Upper lobe of right lung (tissue), 1 donor: ENCODE results near the gene NUAK2. TPM values are rescaled to one million over a fixed set of nuclear protein-coding genes. Genes with fewer than 3 reads are reported as not detected.

Experiments used
- ATAC-seq: fragments of 200-7000 bp; cut with Tn5 transposase; one replicate; pipeline ENCODE4 v1.9.1; 2020; ENCODE audit warnings: mild to moderate bottlenecking, moderate library complexity
- DNase-seq: peaks from one replicate; pipeline ENCODE4 v3.0.0-alpha.2; 2020
- H3K27ac ChIP-seq: fragments of 200-600 bp; one replicate; pipeline ENCODE4 v1.8.0; 2022
- H3K27me3 ChIP-seq: fragments of 200-600 bp; one replicate; pipeline ENCODE4 v1.8.0; 2022; ENCODE audit warnings: mild to moderate bottlenecking
- H3K36me3 ChIP-seq: fragments of 200-600 bp; one replicate; pipeline ENCODE4 v1.8.0; 2022
- H3K4me1 ChIP-seq: fragments of 200-600 bp; one replicate; pipeline ENCODE4 v1.8.0; 2022
- H3K4me3 ChIP-seq: fragments of 200-600 bp; one replicate; pipeline ENCODE4 v1.8.0; 2022; ENCODE audit warnings: mild to moderate bottlenecking
- H3K9me3 ChIP-seq: fragments of 200-600 bp; one replicate; pipeline ENCODE4 v1.8.0; 2022
- intact Hi-C: fragments of 100-400 bp; cut with DNase I; formaldehyde crosslinking; loops from one replicate; pipeline ENCODE4 v1.11.0; 2022
- total RNA-seq: library from RNA; stranded (reverse); fragmentation: NEBNext Ultra II Directional; extraction: Animal tissue kit (Norgen Biotek cat#: 25700); gene quantifications from one replicate; pipeline ENCODE4 v1.2.1, GENCODE V29; 2021
- TF ChIP-seq, protein P1 (sequence below): fragments of 200-600 bp; IDR thresholded peaks from one replicate; pipeline ENCODE4 v1.8.0; 2022; ENCODE audit warnings: antibody characterized with exemption
- donor health status: DM: no; HTN: yes; CAD: no; lungs with severe emphysema.

Gene NUAK2
- total RNA-seq, 1 donor from 2014 or later, result 8.8 TPM

DNA sequence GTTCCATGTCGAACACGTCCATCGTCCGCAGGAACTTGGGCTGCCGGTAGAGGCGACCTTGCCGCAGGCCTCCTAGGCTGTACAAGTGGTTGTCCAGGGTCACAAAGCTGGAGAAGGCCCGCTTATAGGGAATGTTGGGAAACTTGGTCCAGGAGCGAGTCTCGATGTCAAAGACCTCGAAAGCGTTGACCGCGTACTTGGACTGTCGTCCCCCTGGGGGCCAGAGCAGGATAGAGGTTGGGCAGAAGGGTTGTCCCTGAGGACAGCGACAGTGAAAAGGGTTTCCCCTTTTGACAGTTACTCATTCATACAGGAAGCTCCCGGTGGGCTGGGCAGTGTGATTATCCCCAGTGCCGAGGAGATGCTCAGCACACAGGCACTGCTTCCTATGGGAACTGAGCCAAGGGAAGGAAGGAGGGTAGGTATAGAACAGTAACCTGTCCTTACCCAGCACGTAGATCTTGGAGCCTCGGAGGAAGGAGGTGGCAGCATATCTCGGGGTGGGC is 17.7 kb upstream of the NUAK2 start:
- H3K9me3 ChIP-seq, result no peaks in the 10 kb centered on the region
- no peak overlapping the region for H3K27ac ChIP-seq
- TF ChIP-seq, protein P1, sequence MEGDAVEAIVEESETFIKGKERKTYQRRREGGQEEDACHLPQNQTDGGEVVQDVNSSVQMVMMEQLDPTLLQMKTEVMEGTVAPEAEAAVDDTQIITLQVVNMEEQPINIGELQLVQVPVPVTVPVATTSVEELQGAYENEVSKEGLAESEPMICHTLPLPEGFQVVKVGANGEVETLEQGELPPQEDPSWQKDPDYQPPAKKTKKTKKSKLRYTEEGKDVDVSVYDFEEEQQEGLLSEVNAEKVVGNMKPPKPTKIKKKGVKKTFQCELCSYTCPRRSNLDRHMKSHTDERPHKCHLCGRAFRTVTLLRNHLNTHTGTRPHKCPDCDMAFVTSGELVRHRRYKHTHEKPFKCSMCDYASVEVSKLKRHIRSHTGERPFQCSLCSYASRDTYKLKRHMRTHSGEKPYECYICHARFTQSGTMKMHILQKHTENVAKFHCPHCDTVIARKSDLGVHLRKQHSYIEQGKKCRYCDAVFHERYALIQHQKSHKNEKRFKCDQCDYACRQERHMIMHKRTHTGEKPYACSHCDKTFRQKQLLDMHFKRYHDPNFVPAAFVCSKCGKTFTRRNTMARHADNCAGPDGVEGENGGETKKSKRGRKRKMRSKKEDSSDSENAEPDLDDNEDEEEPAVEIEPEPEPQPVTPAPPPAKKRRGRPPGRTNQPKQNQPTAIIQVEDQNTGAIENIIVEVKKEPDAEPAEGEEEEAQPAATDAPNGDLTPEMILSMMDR, result no peak
- no peaks in the 10 kb centered on the region for H3K36me3 ChIP-seq
- ATAC-seq (no peak), DNase-seq (no peak)
- peaks cover 9% of the 10 kb centered on the region for H3K4me1 ChIP-seq
- intact Hi-C loops, result no loop called here
- H3K4me3 ChIP-seq, result no peak overlapping the region
- H3K27me3 ChIP-seq, result peaks cover 16% of the 10 kb centered on the region

DNA sequence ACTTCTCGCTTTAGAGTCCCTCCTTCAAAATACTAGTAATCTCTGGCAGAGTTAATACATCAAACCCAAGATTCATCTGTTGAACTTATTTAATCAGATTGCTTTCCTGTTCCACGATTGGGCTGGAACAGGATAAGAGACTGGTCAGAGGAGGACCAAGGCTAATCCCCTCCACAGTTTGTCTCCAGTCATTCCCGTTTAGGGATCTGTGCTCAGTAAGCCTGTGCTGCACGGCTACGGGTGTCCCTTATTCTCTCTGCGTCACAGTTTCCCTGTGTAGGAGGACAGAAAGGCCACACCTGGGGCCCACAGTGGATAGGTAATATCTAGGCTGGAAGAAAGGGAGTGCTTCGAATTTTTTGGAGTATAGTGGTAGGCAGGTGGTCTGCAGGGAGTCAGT is 16.5 kb upstream of the NUAK2 start:
- no peaks in the 10 kb centered on the region for H3K9me3 ChIP-seq
- H3K27me3 ChIP-seq, result peaks cover 4% of the 10 kb centered on the region
- DNase-seq (no peak), ATAC-seq (no peak)
- H3K4me3 ChIP-seq, result no peak overlapping the region
- H3K36me3 ChIP-seq, result no peaks in the 10 kb centered on the region
- no peaks in the 10 kb centered on the region for H3K4me1 ChIP-seq
- intact Hi-C loops, result no loop called here
- TF ChIP-seq, protein P1, result no peak
- H3K27ac ChIP-seq, result no peak overlapping the region

DNA sequence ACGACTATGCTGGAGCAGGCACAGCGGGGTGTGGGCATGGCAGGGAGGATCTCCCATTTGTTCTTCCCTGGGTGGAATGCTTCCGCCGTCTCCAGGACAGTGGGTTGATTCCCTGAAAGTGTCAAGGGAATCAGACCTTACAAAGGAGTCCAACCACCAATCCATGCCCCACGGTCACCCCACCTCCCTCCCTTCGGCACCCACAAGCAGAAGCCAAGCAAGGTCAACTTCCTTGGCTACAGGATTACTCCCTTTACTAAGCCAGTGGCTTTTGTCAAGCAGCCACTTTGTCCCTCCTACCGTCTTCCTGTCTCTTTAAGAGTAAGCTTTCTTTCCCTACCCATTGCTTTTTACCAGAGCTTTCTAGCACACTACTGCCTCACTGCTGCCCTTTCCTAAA is 15.9 kb upstream of the NUAK2 start:
- intact Hi-C loops, result no loop called here
- no peaks in the 10 kb centered on the region for H3K27me3 ChIP-seq

DNA sequence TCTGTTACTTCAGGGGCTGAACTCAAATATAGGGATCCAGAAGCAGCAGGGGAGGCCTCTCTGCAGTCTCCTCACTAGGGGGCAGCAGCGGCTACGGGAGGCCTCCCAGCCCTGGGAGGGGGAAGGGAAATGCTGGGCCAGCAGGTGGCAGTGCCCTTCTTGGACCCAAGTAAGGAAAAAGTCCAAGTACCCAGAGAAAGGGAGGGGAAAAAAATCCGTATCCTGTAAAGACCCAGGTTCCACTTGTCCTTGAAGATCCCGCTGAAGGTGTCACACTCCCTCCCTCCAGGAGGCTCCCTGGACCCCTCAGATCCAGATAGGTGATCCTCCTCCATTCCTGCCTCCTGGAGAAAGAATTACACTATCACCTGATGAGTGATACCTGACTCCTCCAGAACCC is 14.1 kb upstream of the NUAK2 start:
- peak; percentile 92 for DNase-seq
- intact Hi-C loops, result no loop called here
- ATAC-seq, result peak; percentile 96
- H3K9me3 ChIP-seq, result no peaks in the 10 kb centered on the region
- TF ChIP-seq, protein P1, result peak; percentile 93
- H3K4me3 ChIP-seq, result no peak overlapping the region
- H3K27ac ChIP-seq, result no peak overlapping the region
- no peaks in the 10 kb centered on the region for H3K36me3 ChIP-seq
- H3K27me3 ChIP-seq, result no peaks in the 10 kb centered on the region
- H3K4me1 ChIP-seq, result no peaks in the 10 kb centered on the region

More for the DNA sequence above, 15.9 kb upstream of the NUAK2 start:
- DNase-seq (no peak), ATAC-seq (no peak)
- TF ChIP-seq, protein P1, result no peak
- H3K4me3 ChIP-seq, result no peak overlapping the region
- H3K36me3 ChIP-seq, result no peaks in the 10 kb centered on the region
- no peaks in the 10 kb centered on the region for H3K4me1 ChIP-seq
- no peaks in the 10 kb centered on the region for H3K9me3 ChIP-seq
- H3K27ac ChIP-seq, result no peak overlapping the region

DNA sequence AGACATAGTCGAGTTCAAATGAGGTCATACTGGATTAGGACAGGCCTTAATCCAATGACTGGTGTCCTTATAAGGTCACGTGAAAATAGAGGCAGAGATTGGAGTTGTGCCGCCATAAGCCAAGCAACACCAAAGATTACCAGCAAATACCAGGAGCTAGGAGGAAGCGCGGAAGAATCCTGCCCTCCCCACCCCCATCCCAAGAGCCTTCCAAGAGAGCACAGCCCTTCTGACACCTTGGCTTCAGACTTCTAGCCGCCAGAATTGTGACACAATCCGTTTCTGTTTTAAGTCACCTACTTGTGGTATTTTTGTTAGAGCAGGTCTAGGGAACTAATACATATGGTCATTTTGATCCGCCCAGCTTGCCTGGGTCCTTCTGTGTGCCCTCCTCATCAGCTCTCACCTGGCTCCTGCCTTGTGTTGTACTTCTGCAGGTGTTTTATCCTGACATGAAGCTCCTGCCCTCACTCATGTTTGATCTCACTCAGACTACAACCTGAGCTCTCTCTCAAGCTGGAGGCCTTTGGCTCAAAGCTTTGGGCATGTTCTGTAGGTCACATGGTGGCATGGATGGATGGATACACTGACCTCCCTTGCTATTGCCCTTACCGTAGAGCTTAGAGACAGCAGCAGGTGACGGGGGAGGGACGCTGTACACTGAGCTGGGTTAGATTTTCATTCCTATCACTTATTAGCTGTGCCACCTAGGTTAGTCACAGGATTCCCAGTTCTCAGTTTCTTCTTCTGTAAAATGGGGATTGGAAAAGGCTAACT is 10.7 kb upstream of the NUAK2 start:
- H3K9me3 ChIP-seq, result no peaks in the 10 kb centered on the region
- H3K27me3 ChIP-seq, result no peaks in the 10 kb centered on the region
- DNase-seq (no peak), ATAC-seq (no peak)
- no peak overlapping the region for H3K4me3 ChIP-seq
- intact Hi-C loops, result no loop called here
- H3K27ac ChIP-seq, result no peak overlapping the region
- TF ChIP-seq, protein P1, result no peak
- no peaks in the 10 kb centered on the region for H3K36me3 ChIP-seq
- H3K4me1 ChIP-seq, result no peaks in the 10 kb centered on the region
